Measurements from ENCODE around the gene C1QL4.
"Not testable (repeated sequence)": the region's sequence is repeated elsewhere in the genome, so short reads cannot be mapped to it uniquely, and the experiment has no call there.

Gene C1QL4

GRCh38 chr12:49336645-49337584 is at the start of gene C1QL4:
Gene C1QL4, minus strand, starts transcription at chr12:49337188. Its CDS starts 711 bp downstream, at chr12:49336477.
- peak; percentile 82 for DNase-seq (ENCODE audit: low read depth)

GRCh38 chr12:49380184-49380583 is 43.2 kb upstream of the C1QL4 start:
- DNase-seq (ENCODE audit: low read depth), result not testable (repeated sequence)

GRCh38 chr12:49377386-49377785 is 40.4 kb upstream of the C1QL4 start:
- no peak for DNase-seq (ENCODE audit: low read depth)

- DNase-seq (ENCODE audit: low read depth), result no peak
Measured at GRCh38 chr12:49375406-49375805, 38.4 kb upstream of the C1QL4 start.

GRCh38 chr12:49370539-49370938 is 33.6 kb upstream of the C1QL4 start:
- no peak for DNase-seq (ENCODE audit: low read depth)

- DNase-seq (ENCODE audit: low read depth), result no peak
Measured at GRCh38 chr12:49369411-49370145, 32.6 kb upstream of the C1QL4 start.

GRCh38 chr12:49368240-49368600 is 31.2 kb upstream of the C1QL4 start:
- no peak for DNase-seq (ENCODE audit: low read depth)

GRCh38 chr12:49367381-49368239 is 30.6 kb upstream of the C1QL4 start, which contains the start of gene SPATS2:
Gene SPATS2, plus strand, starts transcription at chr12:49367462. Its CDS starts 93,551 bp downstream, at chr12:49461013.
- no peak for DNase-seq (ENCODE audit: low read depth)

GRCh38 chr12:49366652-49367380 is 29.8 kb upstream of the C1QL4 start:
- DNase-seq (ENCODE audit: low read depth), result peak; percentile 92

- DNase-seq (ENCODE audit: low read depth), result no peak
Measured at GRCh38 chr12:49366096-49366651, 29.2 kb upstream of the C1QL4 start.

GRCh38 chr12:49365542-49365941 is 28.6 kb upstream of the C1QL4 start:
- no peak for DNase-seq (ENCODE audit: low read depth)

GRCh38 chr12:49364989-49365388 is 28.0 kb upstream of the C1QL4 start:
- DNase-seq (ENCODE audit: low read depth), result no peak

GRCh38 chr12:49362077-49362476 is 25.1 kb upstream of the C1QL4 start:
- no peak for DNase-seq (ENCODE audit: low read depth)

GRCh38 chr12:49359671-49360070 is 22.7 kb upstream of the C1QL4 start:
- no peak for DNase-seq (ENCODE audit: low read depth)

- DNase-seq (ENCODE audit: low read depth), result no peak
Measured at GRCh38 chr12:49358483-49359141, 21.6 kb upstream of the C1QL4 start.

- no peak for DNase-seq (ENCODE audit: low read depth)
Measured at GRCh38 chr12:49357103-49357678, 20.2 kb upstream of the C1QL4 start.

GRCh38 chr12:49355913-49356312 is 18.9 kb upstream of the C1QL4 start:
- DNase-seq (ENCODE audit: low read depth), result no peak

GRCh38 chr12:49352351-49352750 is 15.4 kb upstream of the C1QL4 start:
- no peak for DNase-seq (ENCODE audit: low read depth)

GRCh38 chr12:49349266-49349665 is 12.3 kb upstream of the C1QL4 start:
- no peak for DNase-seq (ENCODE audit: low read depth)

- DNase-seq (ENCODE audit: low read depth), result no peak
Measured at GRCh38 chr12:49348781-49349180, 11.8 kb upstream of the C1QL4 start.

Measured in activated T-cell treated with anti-CD3 and anti-CD28 coated beads for 48 hours (primary cell).